GM12865 (cell line): Measurements from ENCODE around the gene HDDC3.
"Not testable (repeated sequence)": the region's sequence is repeated elsewhere in the genome, so short reads cannot be mapped to it uniquely, and the experiment has no call there.

Source experiments
- DNase-seq: peaks from one replicate; pipeline ENCODE4 v3.0.0; 2010; ENCODE audit warnings: low read depth
- H3K4me3 ChIP-seq: 2 replicates; pipeline ENCODE4 v1.5.1; 2011; ENCODE audit warnings: mild to moderate bottlenecking, low read depth, low read length, control low read depth
- TF ChIP-seq, protein P1 (sequence below): IDR thresholded peaks from 2 replicates; pipeline ENCODE4 v1.5.1; 2011; ENCODE audit warnings: low read length, control low read depth, low read depth, inconsistent platforms; ENCODE audit not compliant: insufficient read depth; ENCODE audit errors: missing control alignments

The HDDC3 gene

DNA sequence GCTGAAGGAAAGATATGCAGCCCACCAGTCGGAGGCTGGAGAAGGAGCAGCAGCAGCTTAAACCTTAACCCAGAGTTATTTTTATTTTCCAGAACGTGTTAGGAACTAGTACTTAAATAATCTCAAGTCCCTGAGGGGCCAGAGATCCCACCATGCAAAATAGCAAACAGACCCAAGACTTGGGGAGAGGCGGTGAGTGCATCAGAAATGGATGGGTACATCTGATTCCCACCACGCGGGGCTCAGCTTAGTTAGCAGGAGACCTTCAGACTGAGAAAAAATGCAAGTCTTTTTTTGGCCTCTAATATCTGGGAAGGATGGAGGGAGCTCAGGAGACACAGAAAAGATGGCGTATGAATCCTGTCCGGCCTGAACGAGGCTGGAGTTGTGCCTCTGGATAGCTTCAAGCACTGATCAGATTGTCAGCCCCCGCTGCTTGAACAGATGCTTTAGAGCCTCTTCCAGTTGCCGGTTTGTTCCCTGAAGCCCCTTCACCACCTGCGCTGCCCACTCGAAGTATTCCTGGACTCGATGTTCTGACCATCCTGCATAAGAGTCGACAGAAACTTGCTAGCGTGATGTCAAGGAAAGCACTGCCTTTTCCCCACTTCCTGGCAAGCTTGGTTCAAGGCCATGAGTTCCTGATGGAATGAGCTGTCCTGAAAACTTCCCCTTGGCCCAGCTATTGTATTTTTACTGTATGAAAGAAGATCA, 1.3 kb downstream of the HDDC3 start:
- TF ChIP-seq, protein P1, sequence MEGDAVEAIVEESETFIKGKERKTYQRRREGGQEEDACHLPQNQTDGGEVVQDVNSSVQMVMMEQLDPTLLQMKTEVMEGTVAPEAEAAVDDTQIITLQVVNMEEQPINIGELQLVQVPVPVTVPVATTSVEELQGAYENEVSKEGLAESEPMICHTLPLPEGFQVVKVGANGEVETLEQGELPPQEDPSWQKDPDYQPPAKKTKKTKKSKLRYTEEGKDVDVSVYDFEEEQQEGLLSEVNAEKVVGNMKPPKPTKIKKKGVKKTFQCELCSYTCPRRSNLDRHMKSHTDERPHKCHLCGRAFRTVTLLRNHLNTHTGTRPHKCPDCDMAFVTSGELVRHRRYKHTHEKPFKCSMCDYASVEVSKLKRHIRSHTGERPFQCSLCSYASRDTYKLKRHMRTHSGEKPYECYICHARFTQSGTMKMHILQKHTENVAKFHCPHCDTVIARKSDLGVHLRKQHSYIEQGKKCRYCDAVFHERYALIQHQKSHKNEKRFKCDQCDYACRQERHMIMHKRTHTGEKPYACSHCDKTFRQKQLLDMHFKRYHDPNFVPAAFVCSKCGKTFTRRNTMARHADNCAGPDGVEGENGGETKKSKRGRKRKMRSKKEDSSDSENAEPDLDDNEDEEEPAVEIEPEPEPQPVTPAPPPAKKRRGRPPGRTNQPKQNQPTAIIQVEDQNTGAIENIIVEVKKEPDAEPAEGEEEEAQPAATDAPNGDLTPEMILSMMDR, result no peak
- H3K4me3 ChIP-seq, result peak overlapping the region; percentile 85
- DNase-seq, result peak; percentile 39

GRCh38 chr15:90929246-90930019, 2.9 kb downstream of the HDDC3 start:
- peak overlapping the region; percentile 85 for H3K4me3 ChIP-seq
- TF ChIP-seq, protein P1, result no peak
- DNase-seq, result no peak

- H3K4me3 ChIP-seq, DNase-seq: not testable (repeated sequence)
Observed at GRCh38 chr15:90928106-90928505, 4.2 kb downstream of the HDDC3 start.

GRCh38 chr15:90926766-90927165, 5.6 kb downstream of the HDDC3 start:
- not testable (repeated sequence) for H3K4me3 ChIP-seq, DNase-seq

- peak; percentile 83 for DNase-seq
- peak overlapping the region; percentile 32; the same call in 1 of the 2 replicates for H3K4me3 ChIP-seq
- TF ChIP-seq, protein P1, result no peak
Observed at GRCh38 chr15:90924375-90924774, 8.0 kb downstream of the HDDC3 start.

DNA sequence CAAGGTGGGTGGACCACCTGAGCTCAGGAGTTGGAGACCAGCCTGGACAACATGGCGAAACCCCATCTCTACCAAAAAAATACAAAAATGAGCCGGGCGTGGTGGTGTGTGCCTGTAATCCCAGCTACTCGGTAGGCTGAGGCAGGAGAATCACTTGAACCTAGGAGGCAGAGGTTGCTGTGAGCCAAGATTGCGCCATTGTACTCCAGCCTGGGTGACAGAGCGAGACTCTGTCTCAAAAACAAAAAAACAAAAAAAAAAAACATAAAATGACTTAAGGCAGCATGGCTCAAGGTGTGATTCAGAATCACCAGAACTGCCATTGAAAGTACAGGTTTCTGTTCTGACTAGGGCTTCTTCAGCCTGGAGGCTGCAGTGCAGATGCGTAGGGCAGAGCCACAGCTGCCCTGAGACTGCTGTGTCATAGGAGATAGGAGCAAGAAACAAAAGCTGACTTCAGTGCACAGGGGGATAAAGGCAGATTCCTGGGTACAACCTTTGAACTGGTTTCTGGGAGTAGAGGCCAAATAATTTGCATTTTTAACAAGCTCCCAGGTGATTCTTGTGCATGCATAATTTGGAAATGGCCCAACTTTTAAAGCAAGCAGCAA, 9.5 kb downstream of the HDDC3 start:
- not testable (repeated sequence) for H3K4me3 ChIP-seq

GRCh38 chr15:90921887-90922286, 10.5 kb downstream of the HDDC3 start:
- H3K4me3 ChIP-seq, result no peak overlapping the region
- TF ChIP-seq, protein P1, result no peak
- DNase-seq, result no peak

More for the DNA sequence above, 9.5 kb downstream of the HDDC3 start:
- DNase-seq, result peak; percentile 87

DNA sequence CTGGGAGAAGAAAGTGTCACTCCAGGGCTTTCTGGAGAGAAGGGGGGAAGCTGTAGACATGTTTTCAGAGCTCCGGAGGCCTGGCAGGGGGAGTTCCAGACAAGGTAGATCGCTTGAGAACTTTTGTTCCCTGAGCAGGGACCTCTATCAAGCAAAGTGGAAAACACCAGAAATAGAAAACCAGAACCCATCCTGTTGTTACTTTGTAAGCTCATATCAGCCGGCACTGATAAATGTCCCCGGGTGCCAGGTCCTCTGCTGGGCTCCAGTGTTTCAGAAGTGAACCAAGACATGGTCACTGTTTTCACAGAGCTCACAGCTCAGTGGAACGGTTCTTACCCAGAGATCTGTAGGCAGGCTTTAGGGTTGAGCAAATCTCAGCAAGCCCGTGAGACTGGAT, 13.5 kb downstream of the HDDC3 start:
- no peak for DNase-seq
- TF ChIP-seq, protein P1, result no peak
- H3K4me3 ChIP-seq, result no peak overlapping the region
